ENCODE measurements around the gene SNED1.

The SNED1 gene

GRCh38 chr2:240965905-240966456, 32.4 kb upstream of the SNED1 start:
- no peak for DNase-seq (ENCODE audit: low read depth)
- no peak for TF ChIP-seq CTCF (conservative IDR thresholded peaks at IDR 0.05; ENCODE audit: low read depth, low read length)
- H3K4me3 ChIP-seq (ENCODE audit: low read length) = no peak overlapping the region

- no peak overlapping the region for H3K4me3 ChIP-seq (ENCODE audit: low read length)
- no peak for TF ChIP-seq CTCF (conservative IDR thresholded peaks at IDR 0.05; ENCODE audit: low read depth, low read length)
- DNase-seq (ENCODE audit: low read depth) = no peak
Observed at GRCh38 chr2:240966457-240966905, 31.9 kb upstream of the SNED1 start.

GRCh38 chr2:240966906-240967680, 31.3 kb upstream of the SNED1 start:
- H3K4me3 ChIP-seq (ENCODE audit: low read length) = no peak overlapping the region
- no peak for TF ChIP-seq CTCF (conservative IDR thresholded peaks at IDR 0.05; ENCODE audit: low read depth, low read length)
- no peak for DNase-seq (ENCODE audit: low read depth)

- DNase-seq (ENCODE audit: low read depth) = no peak
- no peak overlapping the region for H3K4me3 ChIP-seq (ENCODE audit: low read length)
- TF ChIP-seq CTCF (conservative IDR thresholded peaks at IDR 0.05; ENCODE audit: low read depth, low read length) = no peak
Observed at GRCh38 chr2:240967681-240968621, 30.5 kb upstream of the SNED1 start.

GRCh38 chr2:240968731-240969624, 29.4 kb upstream of the SNED1 start:
- no peak for TF ChIP-seq CTCF (conservative IDR thresholded peaks at IDR 0.05; ENCODE audit: low read depth, low read length)
- no peak for DNase-seq (ENCODE audit: low read depth)
- no peak overlapping the region for H3K4me3 ChIP-seq (ENCODE audit: low read length)

GRCh38 chr2:240970104-240970503, 28.3 kb upstream of the SNED1 start:
- no peak overlapping the region for H3K4me3 ChIP-seq (ENCODE audit: low read length)
- DNase-seq (ENCODE audit: low read depth) = no peak
- no peak for TF ChIP-seq CTCF (conservative IDR thresholded peaks at IDR 0.05; ENCODE audit: low read depth, low read length)
